Erythroblast (primary cell): ENCODE data around the gene ASAP3.

Experiments
- GATA1 ChIP-seq: IDR thresholded peaks from 2 replicates; pipeline ENCODE4 v1.6.1; 2011; ENCODE audit warnings: low read depth, mild to moderate bottlenecking, control low read depth, low read length, moderate library complexity
- POLR2A ChIP-seq: IDR thresholded peaks from 2 replicates; pipeline ENCODE4 v1.6.1; 2011; ENCODE audit warnings: mild to moderate bottlenecking, low read length

DNA sequence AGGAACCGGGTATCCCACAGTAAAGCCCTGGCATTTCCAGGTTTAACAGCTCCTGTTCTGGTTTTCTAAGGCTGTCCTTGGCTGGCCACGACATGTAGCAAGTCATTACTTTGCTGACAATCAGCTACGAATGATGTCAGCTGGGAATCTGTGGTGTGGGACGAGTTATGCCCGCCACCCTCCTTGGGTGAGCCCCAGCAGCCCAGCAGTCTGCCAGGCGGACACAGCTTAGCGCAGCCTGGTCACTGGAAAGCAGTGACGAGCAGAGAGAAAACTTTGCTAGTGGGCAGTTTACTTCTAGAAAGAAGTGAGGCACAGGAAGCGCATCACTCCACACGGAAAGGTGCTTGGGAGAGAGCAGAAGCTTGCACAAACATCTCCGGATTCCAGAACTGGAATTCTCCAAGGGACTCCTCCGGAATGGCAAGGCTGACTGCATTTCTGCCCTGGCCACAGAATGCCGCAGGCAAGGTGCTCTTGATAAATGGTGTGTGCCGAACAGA, 98.8 kb downstream of the ASAP3 start:
- TF ChIP-seq POLR2A (no peak), GATA1 (no peak)
